ENCODE measurements around the gene TMEM154. TPM values are rescaled to one million over a fixed set of nuclear protein-coding genes. Genes with fewer than 3 reads are reported as not detected.

TMEM154 gene
- polyA plus RNA-seq, 1 donor (not counting 4 experiments of a cell fraction or from before 2014, with no cell fraction given) = 106 TPM

- peak overlapping the region; percentile 84 for H3K9ac ChIP-seq (ENCODE audit: control insufficient read depth, extremely low read depth, insufficient read depth, low read length)
- DNase-seq (ENCODE audit: low read depth, low spot score) = no peak
- peak; percentile 52 for FAIRE-seq
These were observed 28.6 kb upstream of the TMEM154 start for GRCh38 chr4:152708361-152708760.

GRCh38 chr4:152707632-152708031 lies 27.8 kb upstream of the TMEM154 start:
- peaks cover 4% of the 10 kb centered on the region for H3K9me3 ChIP-seq (ENCODE audit: control insufficient read depth, low read depth, low read length)
- no peak overlapping the region for H3K4me2 ChIP-seq (ENCODE audit: control insufficient read depth, extremely low read depth, insufficient read depth, low read depth, low read length)
- H3K27me3 ChIP-seq (ENCODE audit: control insufficient read depth, extremely low read depth, insufficient read depth, low read length) = no peaks in the 10 kb centered on the region
- H3K4me3 ChIP-seq (ENCODE audit: control insufficient read depth in 2 of 3, extremely low read depth in 1 of 3, insufficient read depth in 2 of 3, low read depth in 1 of 3, low read length in 3 of 3) = no peak overlapping the region
- no peaks in the 10 kb centered on the region for H3K36me3 ChIP-seq (ENCODE audit: control insufficient read depth in 2 of 2, extremely low read depth in 1 of 2, insufficient read depth in 2 of 2, low read length in 2 of 2)
- H3K27ac ChIP-seq (ENCODE audit: control insufficient read depth, insufficient read depth, low read length) = no peak overlapping the region
- H2AFZ ChIP-seq (ENCODE audit: control insufficient read depth, low read length) = no peak overlapping the region
- TF ChIP-seq EZH2 (IDR thresholded peaks at IDR 0.05; ENCODE audit: low read length) (no peak), CTCF (optimal IDR thresholded peaks at IDR 0.05 in 1 of 3, IDR thresholded peaks at IDR 0.05 in 1 of 3, conservative IDR thresholded peaks at IDR 0.05 in 1 of 3; ENCODE audit: extremely low read depth in 1 of 3, insufficient read depth in 2 of 3, low read length in 3 of 3) (no peak)
- peaks cover 21% of the 10 kb centered on the region for H3K4me1 ChIP-seq (ENCODE audit: control insufficient read depth, extremely low read depth, insufficient read depth, low read length)
- H3K79me2 ChIP-seq (ENCODE audit: control insufficient read depth, insufficient read depth, low read length) = no peaks in the 10 kb centered on the region
- H3K9ac ChIP-seq (ENCODE audit: control insufficient read depth, extremely low read depth, insufficient read depth, low read length) = no peak overlapping the region
- FAIRE-seq (no peak), DNase-seq (ENCODE audit: low read depth, low spot score) (no peak)
- H4K20me1 ChIP-seq (ENCODE audit: control insufficient read depth, extremely low read depth, insufficient read depth, low read length) = no peaks in the 10 kb centered on the region
- no peaks in the 10 kb centered on the region for H3K9me1 ChIP-seq (ENCODE audit: control insufficient read depth, extremely low read depth, insufficient read depth, low read length)
- dilution Hi-C loops (cut with MboI; ENCODE audit: extremely low pct_ligation_motif_present, low sequenced_read_pairs) = no loop called here

More at GRCh38 chr4:152708361-152708760, 28.6 kb upstream of the TMEM154 start:
- Histone ChIP-seq H3K4me2 (ENCODE audit: control insufficient read depth, extremely low read depth, insufficient read depth, low read depth, low read length) (peak overlapping the region; percentile 66), H2AFZ (ENCODE audit: control insufficient read depth, low read length) (peak overlapping the region; percentile 4), H3K4me3 (ENCODE audit: control insufficient read depth in 2 of 3, extremely low read depth in 1 of 3, insufficient read depth in 2 of 3, low read depth in 1 of 3, low read length in 3 of 3) (no peak overlapping the region), H3K79me2 (ENCODE audit: control insufficient read depth, insufficient read depth, low read length) (no peaks in the 10 kb centered on the region), H3K9me1 (ENCODE audit: control insufficient read depth, extremely low read depth, insufficient read depth, low read length) (no peaks in the 10 kb centered on the region), H3K27me3 (ENCODE audit: control insufficient read depth, extremely low read depth, insufficient read depth, low read length) (no peaks in the 10 kb centered on the region), H3K9me3 (ENCODE audit: control insufficient read depth, low read depth, low read length) (peaks cover 4% of the 10 kb centered on the region), H3K4me1 (ENCODE audit: control insufficient read depth, extremely low read depth, insufficient read depth, low read length) (peaks cover 21% of the 10 kb centered on the region), H3K36me3 (ENCODE audit: control insufficient read depth in 2 of 2, extremely low read depth in 1 of 2, insufficient read depth in 2 of 2, low read length in 2 of 2) (no peaks in the 10 kb centered on the region), H4K20me1 (ENCODE audit: control insufficient read depth, extremely low read depth, insufficient read depth, low read length) (no peaks in the 10 kb centered on the region), H3K27ac (ENCODE audit: control insufficient read depth, insufficient read depth, low read length) (peak overlapping the region; percentile 98)
- TF ChIP-seq EZH2 (IDR thresholded peaks at IDR 0.05; ENCODE audit: low read length) (no peak), CTCF (optimal IDR thresholded peaks at IDR 0.05 in 1 of 3, IDR thresholded peaks at IDR 0.05 in 1 of 3, conservative IDR thresholded peaks at IDR 0.05 in 1 of 3; ENCODE audit: extremely low read depth in 1 of 3, insufficient read depth in 2 of 3, low read length in 3 of 3) (no peak)
- dilution Hi-C loops (cut with MboI; ENCODE audit: extremely low pct_ligation_motif_present, low sequenced_read_pairs) = no loop called here
